ACC112 (cell line): Measurements from ENCODE around the gene NGEF.

Experiments
- H2AFZ ChIP-seq: fragments of 200-600 bp; sonication (generic); one replicate; pipeline ENCODE4 v1.6.0; 2017; ENCODE audit warnings: antibody characterized with exemption, low read length; ENCODE audit not compliant: unreplicated experiment
- H3K27ac ChIP-seq: fragments of 200-600 bp; sonication (generic); 2 replicates; pipeline ENCODE4 v1.5.1; 2014; ENCODE audit warnings: low read depth, mild to moderate bottlenecking, antibody characterized with exemption, low read length, moderate library complexity
- H3K27me3 ChIP-seq: fragments of 200-600 bp; sonication (generic); 2 replicates; pipeline ENCODE4 v1.6.1; 2014; ENCODE audit warnings: mild to moderate bottlenecking, antibody characterized with exemption, low read length, moderate library complexity, mixed read lengths; ENCODE audit not compliant: insufficient read depth
- H3K36me3 ChIP-seq: fragments of 200-600 bp; sonication (generic); 2 replicates; pipeline ENCODE4 v1.6.1; 2016; ENCODE audit warnings: mild to moderate bottlenecking, antibody characterized with exemption, low read length, moderate library complexity, mixed read lengths; ENCODE audit not compliant: insufficient read depth
- H3K4me1 ChIP-seq: fragments of 200-600 bp; sonication (generic); one replicate; pipeline ENCODE4 v1.6.1; 2016; ENCODE audit warnings: low read length, mixed read lengths; ENCODE audit not compliant: insufficient read depth, unreplicated experiment, control insufficient read depth
- H3K4me3 ChIP-seq: fragments of 200-600 bp; sonication (generic); 2 replicates; pipeline ENCODE4 v1.5.1; 2014; ENCODE audit warnings: mild to moderate bottlenecking, low read depth, low read length
- H3K79me2 ChIP-seq: fragments of 200-600 bp; sonication (generic); one replicate; pipeline ENCODE4 v1.6.0; 2016; ENCODE audit warnings: low read length; ENCODE audit not compliant: control insufficient read depth, unreplicated experiment, insufficient read depth

NGEF gene

GRCh38 chr2:232903989-232904388 is 109.1 kb downstream of the NGEF start:
- Histone ChIP-seq H3K27me3 (no peaks in the 10 kb centered on the region), H3K4me3 (no peak overlapping the region), H3K27ac (no peak overlapping the region), H3K79me2 (no peaks in the 10 kb centered on the region), H2AFZ (no peak overlapping the region), H3K36me3 (no peaks in the 10 kb centered on the region), H3K4me1 (peaks cover 17% of the 10 kb centered on the region)

- no peak overlapping the region for H2AFZ ChIP-seq
- peak overlapping the region; percentile 50 for H3K4me3 ChIP-seq
- no peaks in the 10 kb centered on the region for H3K79me2 ChIP-seq
- H3K27me3 ChIP-seq, result no peaks in the 10 kb centered on the region
- H3K36me3 ChIP-seq, result no peaks in the 10 kb centered on the region
- H3K4me1 ChIP-seq, result peaks cover 17% of the 10 kb centered on the region
- H3K27ac ChIP-seq, result peak overlapping the region; percentile 77
Measured at GRCh38 chr2:232901736-232902578, 111.1 kb downstream of the NGEF start.

GRCh38 chr2:232900811-232901735 is 112.0 kb downstream of the NGEF start:
- Histone ChIP-seq H3K79me2 (no peaks in the 10 kb centered on the region), H2AFZ (no peak overlapping the region), H3K27me3 (no peaks in the 10 kb centered on the region), H3K27ac (peak overlapping the region; percentile 77), H3K4me1 (peaks cover 17% of the 10 kb centered on the region), H3K36me3 (no peaks in the 10 kb centered on the region), H3K4me3 (peak overlapping the region; percentile 50)

- Histone ChIP-seq H3K79me2 (no peaks in the 10 kb centered on the region), H3K4me1 (peaks cover 17% of the 10 kb centered on the region), H3K4me3 (no peak overlapping the region), H2AFZ (no peak overlapping the region), H3K27me3 (no peaks in the 10 kb centered on the region), H3K36me3 (no peaks in the 10 kb centered on the region), H3K27ac (no peak overlapping the region)
Measured at GRCh38 chr2:232898592-232899543, 114.2 kb downstream of the NGEF start.

GRCh38 chr2:232897598-232898408 is 115.3 kb downstream of the NGEF start:
- Histone ChIP-seq H3K36me3 (no peaks in the 10 kb centered on the region), H3K27me3 (no peaks in the 10 kb centered on the region), H3K79me2 (no peaks in the 10 kb centered on the region), H3K4me3 (no peak overlapping the region), H2AFZ (no peak overlapping the region), H3K27ac (no peak overlapping the region), H3K4me1 (peaks cover 17% of the 10 kb centered on the region)

GRCh38 chr2:232896720-232897597 is 116.1 kb downstream of the NGEF start:
- Histone ChIP-seq H3K4me3 (no peak overlapping the region), H3K27ac (no peak overlapping the region), H2AFZ (no peak overlapping the region)

GRCh38 chr2:232896111-232896510 is 116.9 kb downstream of the NGEF start:
- Histone ChIP-seq H3K4me1 (peaks cover 9% of the 10 kb centered on the region), H3K27me3 (no peaks in the 10 kb centered on the region), H3K4me3 (no peak overlapping the region), H3K36me3 (no peaks in the 10 kb centered on the region), H2AFZ (no peak overlapping the region), H3K79me2 (no peaks in the 10 kb centered on the region), H3K27ac (no peak overlapping the region)

More at GRCh38 chr2:232896720-232897597, 116.1 kb downstream of the NGEF start:
- H3K36me3 ChIP-seq, result no peaks in the 10 kb centered on the region
- H3K4me1 ChIP-seq, result peaks cover 9% of the 10 kb centered on the region
- H3K79me2 ChIP-seq, result no peaks in the 10 kb centered on the region
- no peaks in the 10 kb centered on the region for H3K27me3 ChIP-seq

- H3K36me3 ChIP-seq, result no peaks in the 10 kb centered on the region
- no peak overlapping the region for H2AFZ ChIP-seq
- peaks cover 15% of the 10 kb centered on the region for H3K4me1 ChIP-seq
- no peaks in the 10 kb centered on the region for H3K79me2 ChIP-seq
- no peak overlapping the region for H3K27ac ChIP-seq
- H3K4me3 ChIP-seq, result no peak overlapping the region
- H3K27me3 ChIP-seq, result no peaks in the 10 kb centered on the region
Measured at GRCh38 chr2:232894746-232895145, 118.3 kb downstream of the NGEF start.

- Histone ChIP-seq H3K4me1 (peaks cover 15% of the 10 kb centered on the region), H2AFZ (no peak overlapping the region), H3K27ac (no peak overlapping the region), H3K4me3 (no peak overlapping the region), H3K27me3 (no peaks in the 10 kb centered on the region), H3K79me2 (no peaks in the 10 kb centered on the region), H3K36me3 (no peaks in the 10 kb centered on the region)
Measured at GRCh38 chr2:232894251-232894650, 118.8 kb downstream of the NGEF start.
